ENCODE measurements around the gene HIBADH.

Gene HIBADH

GRCh38 chr7:27662490-27663205 lies at the start of gene HIBADH:
TSS of gene HIBADH (minus strand) at chr7:27662883. CDS start at chr7:27662788, 95 bp downstream.
- peak; percentile 98 for DNase-seq

- no peak for DNase-seq
Observed at GRCh38 chr7:27712217-27712616, 49.5 kb upstream of the HIBADH start.

- peak; percentile 37 for DNase-seq
Observed at GRCh38 chr7:27709137-27710075, 46.7 kb upstream of the HIBADH start.

GRCh38 chr7:27708485-27708884 lies 45.8 kb upstream of the HIBADH start:
- no peak for DNase-seq

- no peak for DNase-seq
Observed at GRCh38 chr7:27705200-27705594, 42.5 kb upstream of the HIBADH start.

- no peak for DNase-seq
Observed at GRCh38 chr7:27704422-27705199, 41.9 kb upstream of the HIBADH start.

GRCh38 chr7:27703181-27703580 lies 40.5 kb upstream of the HIBADH start:
- DNase-seq = no peak

GRCh38 chr7:27700501-27700900 lies 37.8 kb upstream of the HIBADH start:
- DNase-seq = no peak

- DNase-seq = no peak
Observed at GRCh38 chr7:27699751-27700150, 37.1 kb upstream of the HIBADH start.

GRCh38 chr7:27697861-27698430 lies 35.3 kb upstream of the HIBADH start:
- DNase-seq = peak; percentile 32

- DNase-seq = no peak
Observed at GRCh38 chr7:27695096-27695495, 32.4 kb upstream of the HIBADH start.

- DNase-seq = no peak
Observed at GRCh38 chr7:27693794-27694193, 31.1 kb upstream of the HIBADH start.

- DNase-seq = no peak
Observed at GRCh38 chr7:27690649-27691048, 28.0 kb upstream of the HIBADH start.

- DNase-seq = peak; percentile 21
Observed at GRCh38 chr7:27689591-27690164, 27.0 kb upstream of the HIBADH start.

GRCh38 chr7:27689150-27689549 lies 26.5 kb upstream of the HIBADH start:
- DNase-seq = no peak

- DNase-seq = no peak
Observed at GRCh38 chr7:27688646-27689045, 26.0 kb upstream of the HIBADH start.

- DNase-seq = no peak
Observed at GRCh38 chr7:27688056-27688455, 25.4 kb upstream of the HIBADH start.

GRCh38 chr7:27686315-27686714 lies 23.6 kb upstream of the HIBADH start:
- DNase-seq = no peak

- no peak for DNase-seq
Observed at GRCh38 chr7:27685893-27686292, 23.2 kb upstream of the HIBADH start.

- no peak for DNase-seq
Observed at GRCh38 chr7:27685209-27685608, 22.5 kb upstream of the HIBADH start.

GRCh38 chr7:27684491-27684890 lies 21.8 kb upstream of the HIBADH start:
- no peak for DNase-seq

GRCh38 chr7:27680610-27681009 lies 17.9 kb upstream of the HIBADH start:
- DNase-seq = no peak

Data from activated CD4-positive, alpha-beta T cell treated with anti-CD3 and anti-CD28 coated beads, Interleukin-2, amount 50 U/mL, for 16 hours (primary cell).